Trophoblast cell (in vitro differentiated cells and primary cell): ENCODE data around the gene P2RX5.

ENCODE experiments used
- DNase-seq, 2 donors: peaks; one replicate each; pipeline ENCODE4 v3.0.0-alpha.2; 2016
- H2AFZ ChIP-seq: 2 replicates; pipeline ENCODE4 v1.6.1; 2013; ENCODE audit warnings: low read length, moderate library complexity, mild to moderate bottlenecking; ENCODE audit not compliant: insufficient read depth, poor library complexity
- H2AK5ac ChIP-seq: 2 replicates; pipeline ENCODE4 v1.6.1; 2013; ENCODE audit warnings: mild to moderate bottlenecking, low read length
- H2BK120ac ChIP-seq: 2 replicates; pipeline ENCODE4 v1.6.1; 2013; ENCODE audit warnings: low read length, mild to moderate bottlenecking, moderate library complexity; ENCODE audit not compliant: insufficient read depth, poor library complexity
- H2BK12ac ChIP-seq: 2 replicates; pipeline ENCODE4 v1.6.1; 2013; ENCODE audit warnings: mild to moderate bottlenecking, low read length, moderate library complexity
- H2BK5ac ChIP-seq: 2 replicates; pipeline ENCODE4 v1.6.1; 2013; ENCODE audit warnings: low read length, low read depth, moderate library complexity, mild to moderate bottlenecking; ENCODE audit not compliant: poor library complexity
- H3K14ac ChIP-seq: 2 replicates; pipeline ENCODE4 v1.6.1; 2013; ENCODE audit warnings: mild to moderate bottlenecking, low read length
- H3K18ac ChIP-seq: 2 replicates; pipeline ENCODE4 v1.6.1; 2013; ENCODE audit warnings: mild to moderate bottlenecking, low read length
- H3K23ac ChIP-seq: 2 replicates; pipeline ENCODE4 v1.6.1; 2013; ENCODE audit warnings: low read length
- H3K27ac ChIP-seq: 2 replicates; pipeline ENCODE4 v1.5.1; 2013; ENCODE audit warnings: low read depth, mild to moderate bottlenecking, inconsistent platforms, low read length, moderate library complexity
- H3K27me3 ChIP-seq: 2 replicates; pipeline ENCODE4 v1.6.1; 2013; ENCODE audit warnings: inconsistent platforms, mild to moderate bottlenecking, low read length, moderate library complexity; ENCODE audit not compliant: insufficient read depth
- H3K36me3 ChIP-seq, 2 experiments: 1 replicate in 1 of 2; 2 replicates in 1 of 2; pipeline ENCODE4 v1.6.1; 2013; ENCODE audit warnings: low read length in 2 of 2, mild to moderate bottlenecking in 2 of 2, moderate library complexity in 1 of 2; ENCODE audit not compliant: insufficient read depth in 2 of 2, control insufficient read depth in 1 of 2
- H3K4ac ChIP-seq: 2 replicates; pipeline ENCODE4 v1.6.1; 2013; ENCODE audit warnings: low read depth, mild to moderate bottlenecking, low read length, moderate library complexity
- H3K4me1 ChIP-seq, 2 experiments: 1 replicate in 1 of 2; 2 replicates in 1 of 2; pipeline ENCODE4 v1.6.1; 2013; ENCODE audit warnings: low read length in 2 of 2, mild to moderate bottlenecking in 2 of 2, moderate library complexity in 1 of 2; ENCODE audit not compliant: insufficient read depth in 2 of 2, control insufficient read depth in 1 of 2
- H3K4me2 ChIP-seq: 2 replicates; pipeline ENCODE4 v1.6.1; 2013; ENCODE audit warnings: inconsistent platforms, mild to moderate bottlenecking, low read length, moderate library complexity
- H3K4me3 ChIP-seq: 2 replicates; pipeline ENCODE4 v1.5.1; 2013; ENCODE audit warnings: mild to moderate bottlenecking, low read depth, low read length, inconsistent platforms
- H3K79me1 ChIP-seq: one replicate; pipeline ENCODE4 v1.6.1; 2013; ENCODE audit warnings: low read length
- H3K79me2 ChIP-seq: 2 replicates; pipeline ENCODE4 v1.6.1; 2013; ENCODE audit warnings: low read length, mild to moderate bottlenecking; ENCODE audit not compliant: control insufficient read depth, insufficient read depth, poor library complexity
- H3K9ac ChIP-seq: 2 replicates; pipeline ENCODE4 v1.6.1; 2013; ENCODE audit warnings: mild to moderate bottlenecking, low read length
- H3K9me3 ChIP-seq: 2 replicates; pipeline ENCODE4 v1.6.1; 2013; ENCODE audit warnings: low read depth, mild to moderate bottlenecking, control low read depth, inconsistent platforms, low read length; ENCODE audit not compliant: insufficient read depth
- H4K12ac ChIP-seq: 2 replicates; pipeline ENCODE4 v1.6.1; 2013; ENCODE audit warnings: low read depth, mild to moderate bottlenecking, low read length, moderate library complexity
- H4K8ac ChIP-seq: 2 replicates; pipeline ENCODE4 v1.6.1; 2013; ENCODE audit warnings: low read depth, mild to moderate bottlenecking, low read length, moderate library complexity
- H4K91ac ChIP-seq: one replicate; pipeline ENCODE4 v1.6.1; 2013; ENCODE audit warnings: low read depth, mild to moderate bottlenecking, low read length, moderate library complexity
- WGBS: extraction: QIAGEN DNeasy Blood & Tissue Kit; methylation state at CpG from one replicate; pipeline ENCODE4 v1.1.7; 2013; ENCODE audit warnings: missing lambda C conversion rate; ENCODE audit not compliant: insufficient read length, insufficient coverage; ENCODE audit errors: extremely low coverage; 5-methylcytosine and 5-hydroxymethylcytosine counted together

The P2RX5 gene

GRCh38 chr17:3666516-3666915 lies 29.4 kb downstream of the P2RX5 start:
- H3K14ac ChIP-seq = peak overlapping the region; percentile 40
- no peaks in the 10 kb centered on the region for H3K27me3 ChIP-seq
- no peak overlapping the region for H2BK12ac ChIP-seq
- H4K12ac ChIP-seq = no peak overlapping the region
- DNase-seq = no peak
- no CpG with 5 or more reads among the region's 6 CpGs for WGBS
- H3K18ac ChIP-seq = peak overlapping the region; percentile 89
- no peak overlapping the region for H2BK120ac ChIP-seq
- no peak overlapping the region for H4K91ac ChIP-seq
- peak overlapping the region; percentile 19 for H2AFZ ChIP-seq
- no peak overlapping the region for H3K23ac ChIP-seq
- H3K4me3 ChIP-seq = no peak overlapping the region
- no peaks in the 10 kb centered on the region for H3K9me3 ChIP-seq
- H3K36me3 ChIP-seq = peaks cover 38 to 40% of the 10 kb centered on the region in 2 experiments
- no peak overlapping the region for H3K27ac ChIP-seq
- peak overlapping the region; percentile 1 for H2BK5ac ChIP-seq
- peak overlapping the region; percentile 17 for H3K4me2 ChIP-seq
- peaks cover 15% of the 10 kb centered on the region for H3K79me1 ChIP-seq
- H3K4ac ChIP-seq = peak overlapping the region; percentile 77
- peaks cover 23% of the 10 kb centered on the region for H3K79me2 ChIP-seq
- peaks cover 7 to 15% of the 10 kb centered on the region in 2 experiments for H3K4me1 ChIP-seq
- H3K9ac ChIP-seq = peak overlapping the region; percentile 49
- H2AK5ac ChIP-seq = no peak overlapping the region
- H4K8ac ChIP-seq = no peak overlapping the region

- H3K9me3 ChIP-seq = no peaks in the 10 kb centered on the region
Observed at GRCh38 chr17:3665834-3666233, 30.1 kb downstream of the P2RX5 start.

GRCh38 chr17:3663102-3664011 lies 32.6 kb downstream of the P2RX5 start:
- Histone ChIP-seq H3K23ac (no peak overlapping the region), H4K8ac (no peak overlapping the region), H4K91ac (no peak overlapping the region), H3K27ac (no peak overlapping the region), H4K12ac (no peak overlapping the region), H3K4me1 (peaks cover 7 to 21% of the 10 kb centered on the region in 2 experiments), H3K36me3 (peaks cover 43 to 53% of the 10 kb centered on the region in 2 experiments), H2BK5ac (no peak overlapping the region), H3K9ac (no peak overlapping the region), H2AFZ (no peak overlapping the region), H2BK12ac (no peak overlapping the region), H2BK120ac (no peak overlapping the region), H3K4ac (no peak overlapping the region), H3K4me2 (no peak overlapping the region), H3K14ac (no peak overlapping the region), H3K18ac (no peak overlapping the region), H3K79me1 (peaks cover 10% of the 10 kb centered on the region), H3K79me2 (peaks cover 17% of the 10 kb centered on the region), H3K4me3 (peak overlapping the region; percentile 39), H3K9me3 (no peaks in the 10 kb centered on the region), H3K27me3 (no peaks in the 10 kb centered on the region), H2AK5ac (no peak overlapping the region)
- no peak for DNase-seq
- WGBS = no CpG with 5 or more reads among the region's 33 CpGs

More at GRCh38 chr17:3665834-3666233, 30.1 kb downstream of the P2RX5 start:
- peaks cover 7 to 15% of the 10 kb centered on the region in 2 experiments for H3K4me1 ChIP-seq
- H2BK120ac ChIP-seq = no peak overlapping the region
- no peak overlapping the region for H3K27ac ChIP-seq
- no peak overlapping the region for H2BK12ac ChIP-seq
- no CpG with 5 or more reads among the region's 5 CpGs for whole genome bisulfite sequencing
- no peak overlapping the region for H2BK5ac ChIP-seq
- no peak overlapping the region for H3K4me2 ChIP-seq
- H3K36me3 ChIP-seq = peaks cover 38 to 42% of the 10 kb centered on the region in 2 experiments
- no peak overlapping the region for H4K12ac ChIP-seq
- peak overlapping the region; percentile 77 for H3K4ac ChIP-seq
- H3K79me1 ChIP-seq = peaks cover 15% of the 10 kb centered on the region
- no peak for DNase-seq
- H4K91ac ChIP-seq = no peak overlapping the region
- no peak overlapping the region for H3K14ac ChIP-seq
- H3K27me3 ChIP-seq = no peaks in the 10 kb centered on the region
- H4K8ac ChIP-seq = no peak overlapping the region
- H3K9ac ChIP-seq = no peak overlapping the region
- H2AK5ac ChIP-seq = no peak overlapping the region
- H3K18ac ChIP-seq = peak overlapping the region; percentile 43
- peaks cover 23% of the 10 kb centered on the region for H3K79me2 ChIP-seq
- no peak overlapping the region for H2AFZ ChIP-seq
- no peak overlapping the region for H3K4me3 ChIP-seq
- H3K23ac ChIP-seq = no peak overlapping the region

- Histone ChIP-seq H3K4ac (no peak overlapping the region), H2AFZ (no peak overlapping the region), H3K9me3 (no peaks in the 10 kb centered on the region), H2BK12ac (no peak overlapping the region), H3K9ac (no peak overlapping the region), H3K27ac (no peak overlapping the region), H3K4me3 (no peak overlapping the region), H3K14ac (no peak overlapping the region), H4K91ac (no peak overlapping the region), H3K4me2 (no peak overlapping the region), H4K8ac (no peak overlapping the region), H3K4me1 (peaks cover 0 to 7% of the 10 kb centered on the region in 2 experiments), H3K18ac (no peak overlapping the region), H3K79me2 (no peaks in the 10 kb centered on the region), H3K27me3 (no peaks in the 10 kb centered on the region), H2AK5ac (no peak overlapping the region), H2BK5ac (no peak overlapping the region), H4K12ac (no peak overlapping the region), H3K23ac (no peak overlapping the region), H3K79me1 (no peaks in the 10 kb centered on the region), H3K36me3 (peaks cover 35 to 46% of the 10 kb centered on the region in 2 experiments), H2BK120ac (no peak overlapping the region)
- no peak for DNase-seq
- WGBS = no CpG with 5 or more reads among the region's 23 CpGs
Observed at GRCh38 chr17:3660311-3660891, 35.6 kb downstream of the P2RX5 start.
